ENCODE measurements around the gene CREG1.
"Not testable (repeated sequence)": the region's sequence is repeated elsewhere in the genome, so short reads cannot be mapped to it uniquely, and the experiment has no call there.

Gene CREG1

DNA sequence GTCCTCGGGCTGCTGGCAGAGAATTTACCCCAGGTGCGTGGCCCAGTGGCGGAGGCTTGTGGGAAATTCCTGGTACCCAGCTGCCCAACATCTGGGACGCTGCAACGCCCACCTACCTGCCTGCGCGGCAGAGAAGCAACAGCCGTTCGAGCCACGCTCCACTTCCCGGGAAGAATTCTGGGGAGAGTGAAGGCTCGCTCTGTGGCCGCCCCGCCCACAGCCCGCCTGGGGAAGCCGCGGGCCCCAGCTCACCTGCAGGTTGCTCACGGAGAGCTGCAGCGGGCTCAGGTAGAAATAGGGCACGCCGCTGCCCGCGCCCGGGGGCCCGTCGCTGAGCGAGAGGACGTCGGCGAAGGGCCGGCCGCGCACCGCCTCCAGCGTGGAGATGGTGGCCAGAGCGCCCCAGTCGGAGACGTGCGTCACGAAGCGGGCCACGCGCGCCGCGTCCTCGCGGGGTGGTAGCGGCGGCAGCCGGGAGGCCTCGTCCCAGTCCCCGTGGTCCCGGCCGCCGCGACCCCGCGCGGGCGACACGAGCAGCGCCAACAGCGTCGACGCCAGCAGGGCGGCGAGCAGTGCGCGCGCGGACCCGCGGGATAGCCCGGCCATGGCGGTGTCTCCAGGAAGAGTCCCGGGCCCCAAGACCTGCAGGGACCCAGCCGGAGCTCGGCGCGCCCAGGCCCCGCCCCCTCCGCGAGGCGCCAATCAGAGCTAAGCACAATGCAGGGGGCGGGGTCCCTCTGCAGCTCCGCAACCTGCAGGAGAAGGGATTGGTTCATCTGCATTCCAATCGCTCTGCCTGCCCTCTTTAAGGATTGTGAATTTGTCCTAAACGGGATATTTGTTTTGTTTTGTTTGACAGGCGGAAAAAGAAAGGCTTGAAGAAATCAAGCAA lies at the start of gene CREG1:
Gene CREG1 (minus strand): TSS at position 627 of the 892 bp plus-strand sequence.
- DNase-seq (ENCODE audit: low spot score): peak; percentile 99

DNA sequence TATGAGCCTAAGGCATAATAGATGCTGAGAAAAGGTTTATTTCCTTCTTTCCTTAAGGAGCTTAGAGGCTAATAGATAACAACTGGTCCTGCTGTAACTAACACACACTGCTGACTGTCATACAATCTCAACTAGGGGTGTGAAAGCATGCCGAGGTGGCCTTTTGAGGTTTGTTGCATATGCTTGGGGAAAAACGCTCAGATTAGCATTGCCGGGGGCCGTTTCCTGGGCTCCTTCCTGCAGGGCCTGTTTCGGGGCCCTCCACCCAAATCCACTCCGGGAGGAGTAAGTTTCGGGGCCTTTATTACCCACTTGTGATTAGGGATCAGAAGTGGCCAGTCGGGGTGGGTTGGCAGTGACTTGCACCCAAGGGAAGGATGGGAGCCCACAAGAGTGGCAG lies 49.3 kb upstream of the CREG1 start:
- DNase-seq (ENCODE audit: low spot score): no peak

DNA sequence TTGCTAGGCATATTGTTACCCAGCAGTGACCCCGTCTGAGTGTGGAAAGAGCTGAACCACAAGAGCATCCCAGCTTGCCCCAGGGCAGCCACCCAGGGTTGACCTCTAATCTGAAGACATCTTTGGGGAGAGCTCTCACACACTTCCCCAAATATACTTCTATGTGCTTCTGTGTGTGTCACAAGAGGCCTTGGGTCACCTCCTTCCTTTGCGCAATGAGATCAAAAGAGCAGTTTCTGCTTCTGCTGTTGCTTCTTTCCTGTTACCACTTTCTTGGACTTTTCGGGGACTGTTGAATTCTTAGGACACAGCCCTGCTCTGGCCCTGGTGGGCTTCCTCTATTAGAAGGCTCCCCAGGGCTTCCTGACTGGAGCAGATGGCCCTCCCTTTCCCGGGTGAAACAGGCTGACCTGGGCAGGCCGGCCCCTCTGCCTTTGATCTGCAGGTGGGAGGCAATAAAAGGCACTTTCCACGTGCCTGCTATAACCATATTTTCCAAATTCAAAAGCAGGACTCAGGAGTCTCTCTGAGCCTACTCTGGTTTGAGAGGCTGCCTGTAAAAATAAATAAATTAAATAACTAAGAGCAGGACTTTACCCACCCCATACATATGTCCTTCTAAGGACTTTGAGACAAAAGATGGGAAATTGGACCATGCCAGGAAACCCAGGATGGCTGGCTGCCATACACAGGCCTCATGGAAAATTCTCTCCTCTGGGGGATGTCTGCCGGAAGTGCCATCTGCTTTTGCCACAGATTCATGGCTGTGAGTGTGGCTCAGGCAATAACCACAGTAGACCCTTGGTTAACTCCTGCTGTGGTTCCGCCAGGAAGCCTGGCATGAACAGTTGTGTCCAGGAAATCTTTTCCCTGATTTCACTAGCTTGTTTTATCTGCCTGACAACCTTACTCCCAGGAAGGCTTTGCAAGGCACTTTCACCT lies 48.2 kb upstream of the CREG1 start:
- DNase-seq (ENCODE audit: low spot score): no peak

DNA sequence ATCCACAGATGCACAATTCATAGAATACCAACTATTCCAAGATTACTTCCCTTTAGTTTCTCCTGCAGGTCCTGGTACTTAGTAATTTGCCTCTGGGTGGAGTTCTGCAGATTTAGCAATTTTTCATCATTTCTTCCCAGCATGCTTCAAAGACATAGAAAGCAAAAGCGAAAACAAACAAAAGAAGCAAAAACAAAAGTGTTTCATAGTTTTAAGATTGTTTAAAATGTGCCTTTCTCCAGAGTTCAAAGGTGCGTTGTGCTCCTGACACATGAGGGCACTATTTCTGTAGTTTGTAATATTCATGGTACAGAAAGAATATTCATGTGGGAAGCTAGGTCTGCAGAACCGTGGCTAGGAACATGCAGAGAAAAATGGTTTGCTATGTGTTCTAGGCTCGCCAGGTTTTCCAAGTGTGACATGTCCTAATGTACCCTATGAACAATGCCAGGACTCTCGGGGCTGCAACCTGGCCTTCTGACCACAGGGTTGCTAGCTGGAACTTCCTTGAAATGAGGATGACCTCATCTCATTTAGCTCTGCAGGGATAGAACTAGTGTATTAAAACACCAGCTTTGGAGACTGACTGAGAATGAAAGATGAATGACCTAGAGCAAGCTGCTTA lies 46.5 kb upstream of the CREG1 start:
- DNase-seq (ENCODE audit: low spot score): no peak

DNA sequence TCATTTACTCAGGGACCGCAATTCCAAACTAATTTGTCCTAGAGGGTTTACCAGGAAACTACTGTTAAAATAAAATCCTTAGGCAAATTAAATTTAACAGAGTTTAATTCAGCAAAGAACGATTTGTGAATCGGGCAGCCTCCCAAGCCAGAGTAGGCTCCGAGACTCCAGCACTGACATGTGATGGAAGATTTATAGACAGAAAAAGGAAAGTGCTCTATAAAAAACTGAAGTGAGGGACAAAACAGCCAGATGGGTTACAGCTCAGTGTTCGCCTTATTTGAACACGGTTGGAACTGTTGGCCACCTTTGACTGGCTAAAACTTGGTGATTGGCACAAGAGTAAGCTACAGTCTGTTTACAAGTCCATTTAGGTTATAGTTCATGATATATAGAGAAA lies 41.3 kb upstream of the CREG1 start:
- no peak for DNase-seq (ENCODE audit: low spot score)

DNA sequence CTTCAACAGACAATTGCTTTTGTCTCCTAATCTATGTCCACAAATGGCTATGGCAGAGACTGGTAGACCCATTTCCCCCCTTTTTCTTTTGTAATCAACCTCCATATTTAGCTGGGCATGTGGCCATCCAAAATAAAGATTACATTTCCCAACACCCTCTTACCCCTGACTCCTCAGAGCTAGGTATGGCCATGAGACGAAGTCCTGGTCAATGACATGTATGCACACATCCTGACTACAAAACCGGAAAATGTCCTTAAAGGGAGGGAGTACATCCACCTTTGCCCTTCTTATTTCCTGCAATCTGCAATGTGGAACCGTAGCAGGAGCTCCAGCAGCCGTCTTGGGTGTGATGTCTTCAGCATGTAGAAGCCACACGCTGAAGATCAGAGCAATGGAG lies 40.3 kb upstream of the CREG1 start:
- no peak for DNase-seq (ENCODE audit: low spot score)

DNA sequence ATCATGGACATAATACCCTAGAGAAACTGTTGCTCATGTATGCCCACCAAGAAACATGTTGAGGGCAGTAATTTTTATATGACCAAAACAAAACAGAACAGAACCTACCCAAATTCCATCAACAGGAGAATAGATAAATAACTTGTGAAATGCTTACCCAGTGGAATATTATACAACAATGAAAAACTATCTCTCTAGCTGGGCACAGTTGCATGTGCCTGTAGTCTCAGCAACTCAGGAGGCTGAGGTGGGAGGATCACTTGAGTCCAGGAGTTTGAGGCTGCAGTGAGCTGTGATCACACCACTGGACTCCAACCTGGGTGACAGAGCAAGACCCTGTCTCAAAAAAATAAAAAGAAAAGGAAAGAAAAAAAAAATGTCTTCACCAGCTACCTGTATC lies 38.9 kb upstream of the CREG1 start:
- DNase-seq (ENCODE audit: low spot score): no peak

DNA sequence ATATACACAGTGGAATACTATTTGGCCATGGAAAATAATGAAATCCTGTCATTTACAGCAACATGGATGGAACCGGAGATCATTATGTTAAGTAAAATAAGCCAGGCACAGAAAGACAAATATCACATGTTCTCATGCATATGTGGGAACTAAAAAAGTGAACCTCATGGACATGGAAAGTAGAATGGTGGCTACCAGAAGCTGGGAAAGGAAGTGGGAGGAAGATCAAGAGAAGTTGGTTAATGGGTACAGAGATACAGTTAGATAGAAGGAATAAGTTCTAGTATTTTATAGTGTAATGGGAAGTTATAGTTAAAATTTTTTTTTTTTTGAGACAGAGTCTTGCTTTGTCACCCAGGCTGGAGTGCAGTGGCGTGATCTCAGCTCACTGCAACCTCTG lies 34.8 kb upstream of the CREG1 start:
- DNase-seq (ENCODE audit: low spot score): no peak

DNA sequence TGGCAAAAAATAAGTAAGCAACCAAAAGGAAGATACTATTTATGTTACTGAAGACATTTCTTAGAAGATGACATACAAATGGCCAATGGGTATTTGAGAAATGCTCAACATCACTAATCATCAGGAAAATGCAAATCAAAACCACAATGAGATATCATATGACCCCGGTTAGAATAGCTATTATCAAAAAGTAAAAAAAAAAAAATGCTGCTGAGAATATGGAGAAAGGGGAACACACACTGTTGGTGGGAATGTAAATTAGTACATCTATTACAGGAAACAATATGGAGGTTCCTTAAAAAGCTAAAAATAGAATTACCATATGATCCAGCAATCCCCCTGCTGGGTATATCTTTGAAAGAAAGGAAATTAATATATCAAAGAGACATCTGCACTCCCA lies 34.3 kb upstream of the CREG1 start:
- DNase-seq (ENCODE audit: low spot score): no peak

DNA sequence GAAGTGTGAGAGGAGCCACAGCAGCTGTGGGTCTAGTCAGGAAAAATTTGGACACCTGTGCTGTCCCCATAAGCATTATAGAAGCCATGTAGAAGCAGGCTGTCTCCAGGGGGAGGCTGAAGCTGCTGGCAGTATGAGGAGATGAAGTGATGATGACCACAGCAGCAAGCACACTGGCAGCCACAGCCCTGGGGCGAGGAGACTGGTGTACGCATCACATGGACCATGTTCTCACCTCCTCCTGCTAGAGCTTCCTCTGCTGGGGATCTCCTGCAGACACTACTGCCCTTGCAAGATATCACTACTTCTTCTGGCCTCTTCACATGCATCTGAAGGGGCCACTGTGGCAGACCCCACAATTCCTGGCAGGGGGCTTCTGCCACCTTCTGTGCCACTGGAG lies 33.8 kb upstream of the CREG1 start:
- DNase-seq (ENCODE audit: low spot score): no peak

DNA sequence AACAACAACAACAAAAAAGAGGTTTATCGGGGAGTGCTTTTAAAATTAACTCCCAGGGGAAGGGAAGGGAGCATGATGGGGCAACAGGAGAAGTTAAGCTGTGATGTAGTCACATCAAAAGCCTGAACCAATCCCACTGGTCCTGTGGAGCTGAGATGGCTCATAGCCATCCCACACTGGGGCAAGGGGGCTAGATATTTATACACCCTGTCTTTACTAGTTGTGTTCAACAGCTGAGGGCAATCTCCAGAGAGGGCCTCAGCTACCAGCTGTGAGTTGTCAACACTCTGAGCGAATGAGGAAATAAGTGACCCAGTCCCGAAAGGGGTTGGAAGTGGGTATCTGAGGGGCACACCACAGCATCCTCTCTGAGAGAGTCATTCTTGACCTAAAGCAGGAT lies 31.0 kb upstream of the CREG1 start:
- no peak for DNase-seq (ENCODE audit: low spot score)

DNA sequence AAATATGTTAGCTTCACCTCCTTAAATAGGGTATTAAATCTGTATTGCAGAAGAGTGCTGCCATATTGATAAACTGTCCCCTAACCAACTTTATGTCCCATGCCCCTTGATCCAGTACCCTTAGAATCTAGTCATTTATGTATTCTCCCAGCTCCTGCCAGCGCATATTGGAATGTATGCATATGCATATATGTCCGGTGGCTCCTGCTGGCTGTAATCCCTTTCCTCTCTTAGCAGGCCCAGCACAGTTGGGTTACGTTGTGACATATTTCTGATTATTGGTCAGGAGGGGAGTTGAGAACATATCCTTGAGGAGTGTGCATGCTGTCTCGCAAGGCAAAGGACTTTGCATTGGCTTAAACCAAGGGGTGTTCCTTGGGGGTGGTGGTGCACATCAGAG lies 29.2 kb upstream of the CREG1 start:
- no peak for DNase-seq (ENCODE audit: low spot score)

DNA sequence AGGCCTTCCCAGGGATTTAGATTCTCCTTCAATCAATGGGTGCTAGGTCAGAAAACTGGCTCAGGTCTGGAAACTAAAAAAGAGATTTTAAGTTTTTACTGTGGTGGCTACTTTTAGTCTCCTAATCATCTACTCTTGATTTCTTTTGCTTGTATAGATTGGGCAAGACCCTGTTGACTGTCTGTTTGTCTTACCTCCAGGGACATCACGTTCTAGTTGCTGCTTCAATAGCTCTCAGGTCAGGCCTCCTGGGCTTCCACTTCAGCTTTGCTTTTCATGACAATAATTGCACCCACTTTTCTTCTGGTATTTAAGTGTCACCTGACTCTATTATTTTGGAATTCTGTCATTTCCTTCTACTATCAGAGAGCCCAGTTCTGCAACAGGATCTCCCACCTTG lies 28.5 kb upstream of the CREG1 start:
- no peak for DNase-seq (ENCODE audit: low spot score)

DNA sequence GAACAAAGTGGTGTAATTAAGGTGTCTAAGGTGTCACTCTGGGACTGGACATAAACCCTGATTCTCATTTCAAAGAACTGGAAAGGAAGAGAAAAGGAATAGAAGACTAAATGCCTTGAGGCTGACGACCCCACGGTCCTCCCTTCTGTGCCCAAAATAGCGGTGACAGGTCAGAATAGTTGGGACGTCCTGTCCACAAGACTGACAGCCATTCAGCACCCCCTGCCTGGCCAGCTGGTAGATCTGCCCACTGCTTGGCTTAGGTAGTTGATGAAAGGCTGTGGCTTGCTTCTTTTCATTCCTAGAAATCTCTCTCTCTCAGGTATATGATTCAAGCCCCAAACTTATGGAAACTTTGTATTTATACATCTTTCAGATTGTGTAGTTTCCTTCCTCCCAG lies 26.4 kb upstream of the CREG1 start:
- DNase-seq (ENCODE audit: low spot score): no peak

DNA sequence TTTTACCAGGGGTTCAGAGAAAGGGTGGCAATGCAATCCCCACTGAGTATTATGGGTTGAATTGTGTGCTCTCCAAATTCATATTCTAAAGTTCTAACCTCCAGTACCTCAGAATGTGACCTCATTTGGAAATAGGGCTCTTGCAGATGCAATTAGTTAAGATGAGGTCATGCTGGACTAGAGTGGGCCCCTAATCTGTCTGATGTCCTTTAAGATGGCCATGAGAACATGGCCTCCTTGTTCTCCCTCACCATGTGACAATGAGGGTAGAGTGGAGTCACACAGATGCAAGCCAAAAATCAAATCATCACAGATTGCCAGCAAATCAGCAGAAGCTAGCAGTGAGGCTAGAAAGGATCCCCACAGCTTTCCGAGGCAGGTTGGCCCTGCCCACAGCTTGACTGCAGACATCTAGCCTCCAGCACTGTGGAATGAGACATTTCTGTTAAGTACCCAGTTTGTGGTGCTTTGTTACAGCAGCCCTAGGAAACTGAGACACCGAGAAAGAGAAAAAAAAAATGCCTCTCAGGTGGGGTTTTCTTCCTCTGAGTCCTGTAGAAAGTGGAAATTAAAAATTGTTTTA lies 25.5 kb upstream of the CREG1 start:
- no peak for DNase-seq (ENCODE audit: low spot score)

DNA sequence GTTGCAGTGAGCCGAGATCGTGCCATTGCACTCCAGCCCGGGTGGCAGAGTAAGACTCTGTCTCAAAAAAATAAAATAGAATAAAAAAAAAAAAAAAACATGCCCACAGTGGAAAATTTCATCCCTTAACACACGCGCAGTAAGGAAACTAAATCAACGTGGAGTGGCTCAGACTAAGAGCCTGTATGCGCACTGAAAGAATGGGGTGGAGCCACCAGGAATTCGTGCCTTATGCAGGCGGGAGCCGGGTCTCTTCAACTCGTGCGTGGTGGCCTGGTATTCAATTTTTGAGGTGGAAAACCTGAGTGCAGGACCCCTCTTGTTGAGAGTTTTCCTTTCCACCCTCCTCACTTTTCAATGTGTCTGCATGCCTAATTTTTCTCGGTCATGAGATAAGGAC lies 22.1 kb upstream of the CREG1 start:
- no peak for DNase-seq (ENCODE audit: low spot score)

DNA sequence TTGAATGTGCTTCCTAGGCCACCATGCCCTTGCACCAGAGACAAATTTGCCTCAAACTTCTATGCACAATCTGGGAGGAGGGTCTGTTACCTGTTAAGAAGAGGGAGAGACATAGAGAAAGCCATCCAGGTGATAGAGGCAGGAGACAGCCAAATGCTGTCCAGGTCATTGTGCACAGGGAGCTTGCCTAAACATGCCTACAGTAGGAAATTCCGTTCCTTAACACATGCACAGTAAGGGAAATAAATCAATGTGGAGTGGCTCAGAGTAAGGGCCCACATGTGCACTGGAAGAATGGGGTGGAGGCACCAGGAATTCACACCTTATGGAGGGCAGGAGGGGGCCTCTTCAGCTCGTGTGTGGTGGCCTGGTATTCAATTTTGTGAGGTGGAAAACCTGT lies 19.5 kb upstream of the CREG1 start:
- no peak for DNase-seq (ENCODE audit: low spot score)

DNA sequence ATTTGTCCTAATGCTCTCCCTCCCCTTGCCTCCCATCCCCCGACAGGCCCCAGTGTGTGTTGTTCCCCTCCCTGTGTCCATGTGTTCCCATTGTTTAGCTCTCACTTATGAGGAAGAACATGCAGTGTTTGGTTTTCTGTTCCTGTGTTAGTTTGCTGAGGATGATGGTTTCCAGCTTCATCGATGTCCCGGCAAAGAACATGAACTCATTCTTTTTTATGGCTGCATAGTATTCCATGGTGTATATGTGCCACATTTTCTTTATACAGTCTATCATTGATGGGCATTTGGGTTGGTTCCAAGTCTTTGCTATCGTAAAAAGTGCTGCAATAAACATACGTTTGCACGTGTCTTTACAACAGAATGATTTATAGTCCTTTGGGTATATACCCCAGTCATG lies 17.1 kb upstream of the CREG1 start:
- not testable (repeated sequence) for DNase-seq (ENCODE audit: low spot score)

DNA sequence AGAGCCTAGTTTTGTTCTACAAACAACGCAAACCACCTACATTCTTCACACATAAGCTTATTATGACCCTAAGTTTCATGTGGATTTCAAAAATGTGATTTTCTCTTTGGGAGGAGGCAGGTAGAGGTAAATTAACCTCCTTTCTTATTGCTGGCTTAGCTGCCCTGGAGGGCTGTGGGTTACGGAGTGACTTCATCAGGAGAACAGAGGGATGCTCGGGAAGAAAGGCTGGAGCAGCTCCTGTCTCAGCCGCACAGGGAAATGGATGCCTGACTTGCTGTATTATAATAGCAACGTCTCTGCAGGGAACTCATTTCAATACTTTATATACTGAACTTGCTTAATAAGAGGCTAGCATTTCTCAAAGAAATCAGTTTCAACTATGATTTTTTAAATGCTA lies 14.1 kb upstream of the CREG1 start:
- no peak for DNase-seq (ENCODE audit: low spot score)

DNA sequence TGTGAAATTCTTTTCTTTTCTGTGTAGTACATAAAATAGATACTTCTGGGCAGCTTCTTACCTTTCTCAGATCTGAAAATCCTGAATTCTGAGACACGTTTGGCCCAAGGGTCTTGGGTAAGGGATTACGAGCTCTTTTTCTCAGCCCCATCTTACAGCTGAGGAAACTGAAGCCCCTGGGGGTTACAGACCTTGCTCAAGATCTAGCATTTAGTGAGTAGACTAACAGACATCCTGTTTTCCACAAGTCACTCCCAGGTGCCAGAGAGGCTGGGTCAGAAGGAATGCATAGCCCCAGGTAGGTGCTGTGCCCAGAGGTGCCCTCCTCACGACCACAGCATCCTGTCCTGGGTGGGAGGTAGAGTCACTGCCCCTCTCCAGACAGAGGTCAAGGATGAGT lies 13.2 kb upstream of the CREG1 start:
- DNase-seq (ENCODE audit: low spot score): no peak

DNA sequence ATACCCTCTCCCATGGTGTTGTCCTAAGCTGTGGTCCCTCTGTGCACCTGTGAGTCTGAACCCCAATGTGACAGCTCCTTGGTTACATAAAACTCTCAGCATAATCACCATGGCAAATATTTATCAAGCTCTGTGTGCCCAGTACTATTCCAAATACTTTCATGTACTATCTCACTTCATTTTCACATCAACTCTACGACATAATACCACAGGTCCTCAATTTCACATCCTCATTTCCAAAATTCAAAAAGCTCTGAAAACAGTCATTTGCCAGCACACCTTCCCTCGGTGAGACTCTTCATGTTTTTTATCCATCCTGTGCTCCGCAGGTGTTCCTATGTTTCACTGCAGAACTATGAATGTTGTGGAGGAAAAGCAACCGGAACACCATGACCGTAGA lies 12.4 kb upstream of the CREG1 start:
- no peak for DNase-seq (ENCODE audit: low spot score)

DNA sequence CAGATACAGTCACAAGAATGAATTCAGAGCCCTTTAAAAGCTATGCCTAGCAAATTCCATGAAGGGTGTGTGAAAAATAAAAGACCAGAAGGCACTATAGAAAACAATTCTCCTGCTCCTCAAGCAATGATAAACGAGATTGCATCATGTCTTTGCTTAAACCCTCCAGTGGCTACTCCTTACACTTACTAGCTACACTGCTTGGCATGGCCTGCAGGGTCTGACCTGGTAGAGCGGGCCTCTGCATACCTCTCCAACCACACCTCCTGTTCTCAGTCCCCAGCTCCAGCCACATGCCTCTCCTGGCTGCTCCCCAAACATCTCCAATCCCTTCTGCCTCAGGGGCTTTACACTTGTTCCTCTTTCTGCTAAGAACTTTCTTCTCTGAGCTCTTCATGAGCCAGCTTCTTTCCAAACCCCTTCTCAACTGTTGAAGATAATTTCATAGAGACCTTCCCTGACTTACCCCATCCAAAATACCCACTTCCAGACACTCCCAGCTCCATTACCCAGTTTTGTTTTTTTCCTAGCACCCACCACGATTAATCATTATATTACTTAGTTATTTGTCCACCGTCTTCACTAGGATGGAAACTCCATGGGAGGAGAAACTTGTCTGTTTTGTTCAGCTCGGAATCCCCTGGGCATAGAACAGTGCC lies 11.2 kb upstream of the CREG1 start:
- no peak for DNase-seq (ENCODE audit: low spot score)

All from iPS-NIHi11 (cell line).